Liver (tissue), 9 donors: Measurements from ENCODE around the gene CACNA1S. TPM values are rescaled to one million over a fixed set of nuclear protein-coding genes. Genes with fewer than 3 reads are reported as not detected.

ENCODE experiments used
- DNase-seq: peaks from one replicate; pipeline ENCODE4 v3.0.0-alpha.2; 2017; ENCODE audit warnings: low spot score
- H3K27ac ChIP-seq, 2 donors: one replicate each; pipeline ENCODE4 v1.7.0; 2013; ENCODE audit warnings: inconsistent platforms in 2 of 2, low read length in 2 of 2, control low read depth in 1 of 2, low read depth in 1 of 2, mild to moderate bottlenecking in 1 of 2
- H3K27me3 ChIP-seq, 4 donors: one replicate each; pipeline versions ENCODE4 v1.6.1 to v1.7.0; 2013; ENCODE audit warnings: low read length in 3 of 4, inconsistent platforms in 1 of 4, mild to moderate bottlenecking in 1 of 4, moderate library complexity in 1 of 4; ENCODE audit not compliant: control insufficient read depth in 4 of 4, insufficient read depth in 4 of 4
- H3K36me3 ChIP-seq, 4 donors: one replicate each; pipeline versions ENCODE4 v1.6.1 to v1.7.0; 2013; ENCODE audit warnings: low read length in 3 of 4, mild to moderate bottlenecking in 3 of 4, low read depth in 1 of 4, moderate library complexity in 1 of 4; ENCODE audit not compliant: control insufficient read depth in 4 of 4, insufficient read depth in 3 of 4
- H3K4me1 ChIP-seq, 4 donors: one replicate each; pipeline versions ENCODE4 v1.6.1 to v1.7.0; 2013; ENCODE audit warnings: low read length in 3 of 4, mild to moderate bottlenecking in 3 of 4, moderate library complexity in 1 of 4; ENCODE audit not compliant: control insufficient read depth in 4 of 4, insufficient read depth in 4 of 4
- H3K4me3 ChIP-seq, 3 donors: one replicate each; pipeline versions ENCODE4 v1.6.1 to v1.7.0; 2013; ENCODE audit warnings: low read length in 3 of 3, control low read depth in 1 of 3, low read depth in 1 of 3, mild to moderate bottlenecking in 1 of 3
- H3K9ac ChIP-seq, 2 donors: one replicate each; pipeline ENCODE4 v1.7.0; 2013; ENCODE audit warnings: low read length in 2 of 2, mild to moderate bottlenecking in 2 of 2, moderate library complexity in 2 of 2, control low read depth in 1 of 2, low read depth in 1 of 2
- H3K9me3 ChIP-seq, 4 donors: one replicate each; pipeline versions ENCODE4 v1.6.1 to v1.7.0; 2013; ENCODE audit warnings: low read length in 3 of 4; ENCODE audit not compliant: control insufficient read depth in 4 of 4
- CTCF ChIP-seq: fragments of 150-350 bp; IDR thresholded peaks from 2 replicates; pipeline ENCODE4 v1.5.1; 2017; ENCODE audit warnings: improper control_type of control experiment, low read depth, low read length; ENCODE audit not compliant: missing input control
- EGR1 ChIP-seq, 2 donors: IDR thresholded peaks; 2 replicates each; pipeline ENCODE4 v1.6.1; 2016 to 2018; ENCODE audit warnings: antibody characterized with exemption in 2 of 2, low read depth in 2 of 2
- FOXA2 ChIP-seq: IDR thresholded peaks from 2 replicates; pipeline ENCODE4 v1.6.1; 2016; ENCODE audit warnings: antibody characterized with exemption
- GABPA ChIP-seq, 2 donors: IDR thresholded peaks in 1 of 2; conservative IDR thresholded peaks in 1 of 2; 2 replicates each; pipeline ENCODE4 v1.6.1; 2016; ENCODE audit warnings: antibody characterized with exemption in 2 of 2, mild to moderate bottlenecking in 1 of 2, moderate library complexity in 1 of 2
- HNF4A ChIP-seq, 2 donors: conservative IDR thresholded peaks; 2 replicates each; pipeline ENCODE4 v1.6.1; 2016; ENCODE audit warnings: antibody characterized with exemption in 2 of 2, mild to moderate bottlenecking in 2 of 2
- HNF4G ChIP-seq: IDR thresholded peaks from 2 replicates; pipeline ENCODE4 v1.6.1; 2016; ENCODE audit warnings: antibody characterized with exemption
- JUND ChIP-seq, 2 donors: IDR thresholded peaks; 2 replicates each; pipeline ENCODE4 v1.6.1; 2016; ENCODE audit warnings: antibody characterized with exemption in 2 of 2
- NR2F2 ChIP-seq: IDR thresholded peaks from 2 replicates; pipeline ENCODE4 v1.6.1; 2016; ENCODE audit warnings: antibody characterized with exemption
- RAD21 ChIP-seq, 2 donors: IDR thresholded peaks; 2 replicates each; pipeline ENCODE4 v1.6.1; 2016; ENCODE audit warnings: antibody characterized with exemption in 2 of 2, mild to moderate bottlenecking in 2 of 2
- REST ChIP-seq: IDR thresholded peaks from 2 replicates; pipeline ENCODE4 v1.6.1; 2016; ENCODE audit warnings: antibody characterized with exemption, mild to moderate bottlenecking
- SP1 ChIP-seq: IDR thresholded peaks from 2 replicates; pipeline ENCODE4 v1.6.1; 2018; ENCODE audit warnings: antibody characterized with exemption, mild to moderate bottlenecking
- TAF1 ChIP-seq: conservative IDR thresholded peaks from 2 replicates; pipeline ENCODE4 v1.6.1; 2016; ENCODE audit warnings: antibody characterized with exemption, mild to moderate bottlenecking
- ZBTB33 ChIP-seq: IDR thresholded peaks from 2 replicates; pipeline ENCODE4 v1.6.1; 2016; ENCODE audit warnings: antibody characterized with exemption
- WGBS: extraction: QIAGEN DNeasy Blood & Tissue Kit; methylation state at CpG from one replicate; pipeline ENCODE4 v1.1.7; 2013; 5-methylcytosine and 5-hydroxymethylcytosine counted together
- polyA plus RNA-seq, 2 donors: library from polyadenylated mRNA; stranded (reverse) in 1 of 2; unstranded in 1 of 2; fragments of 200-250 nt in 1 of 2; fragments of >200 nt in 1 of 2; fragmentation: Nextera tagmentation in 1 of 2; extraction: Ambion mirVana in 1 of 2; gene quantifications; one replicate each; pipeline versions ENCODE4 v1.2.1 to v1.2.3, GENCODE V29; 2013 to 2015
- total RNA-seq, 2 donors: library from RNA; depleted of rRNA; stranded (reverse); fragments of >200 nt; gene quantifications; one replicate each; pipeline ENCODE4 v1.2.3, GENCODE V29; 2014
- TF ChIP-seq, protein P1 (sequence below): IDR thresholded peaks from 2 replicates; pipeline ENCODE4 v1.6.1; 2016; ENCODE audit warnings: antibody characterized with exemption
- donor health status: healthy.
- donor health status: healthy.
- donor health status: healthy.
- donor health status: healthy.
- donor health status: healthy.

The CACNA1S gene
- total and polyA plus RNA-seq, 4 donors, result under 0.01 to 0.33 TPM; not detected in 2

GRCh38 chr1:201138311-201138840 is 26.1 kb upstream of the CACNA1S start (continued):
- no peak for TF ChIP-seq REST
- TF ChIP-seq, protein P1, sequence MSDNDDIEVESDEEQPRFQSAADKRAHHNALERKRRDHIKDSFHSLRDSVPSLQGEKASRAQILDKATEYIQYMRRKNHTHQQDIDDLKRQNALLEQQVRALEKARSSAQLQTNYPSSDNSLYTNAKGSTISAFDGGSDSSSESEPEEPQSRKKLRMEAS, result no peak

DNA sequence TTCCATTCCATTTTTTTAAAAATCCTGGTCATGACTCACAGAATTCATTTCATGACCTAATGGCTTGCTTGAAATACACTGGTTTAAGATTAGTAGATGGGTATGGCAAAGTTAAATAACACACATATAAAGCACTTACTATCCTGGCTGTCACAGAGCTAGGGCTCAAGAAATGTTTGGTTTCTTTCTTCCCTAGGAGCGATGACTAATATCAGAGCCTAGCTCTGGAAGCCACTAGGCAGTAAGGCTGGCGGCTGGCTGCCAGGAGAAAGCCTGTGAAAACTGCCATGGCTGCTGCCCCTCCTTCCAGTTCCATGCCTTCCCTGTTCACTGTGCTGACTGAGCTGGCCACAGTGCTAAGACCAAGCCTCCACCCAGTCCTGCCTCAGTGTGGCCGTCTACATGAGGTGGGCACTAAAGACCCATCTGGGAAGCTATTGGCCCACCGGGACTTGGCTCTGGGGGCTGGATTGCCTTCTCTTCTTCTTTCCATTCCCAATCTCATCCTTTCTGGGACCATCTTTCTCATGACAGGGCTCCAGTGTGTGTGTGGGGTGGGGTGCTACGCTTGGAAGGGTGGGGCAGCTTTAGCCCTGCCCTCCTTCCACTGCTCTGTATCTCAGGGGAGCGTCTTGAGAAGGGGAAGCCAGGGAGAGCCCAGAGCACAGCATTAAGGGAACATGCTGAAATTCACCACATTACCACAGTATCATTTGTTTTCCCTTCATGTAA is 25.5 kb upstream of the CACNA1S start:
- TF ChIP-seq HNF4A (conservative IDR thresholded peaks at IDR 0.05) (no peak), CTCF (no peak), RAD21 (IDR thresholded peaks at IDR 0.05) (no peak), ZBTB33 (no peak), JUND (IDR thresholded peaks at IDR 0.05) (no peak), SP1 (no peak), FOXA2 (no peak), TAF1 (no peak), GABPA (IDR thresholded peaks at IDR 0.05 in 1 of 2, conservative IDR thresholded peaks at IDR 0.05 in 1 of 2) (no peak), HNF4G (no peak)
- DNase-seq, result no peak
- H3K9ac ChIP-seq, result no peak overlapping the region
- no peaks in the 10 kb centered on the region for H3K4me1 ChIP-seq
- WGBS, result 89% methylated on average over 6 of the region's 6 CpGs
- no peaks in the 10 kb centered on the region for H3K27me3 ChIP-seq
- H3K27ac ChIP-seq, result no peak overlapping the region
- H3K4me3 ChIP-seq, result no peak overlapping the region
- H3K9me3 ChIP-seq, result no peaks in the 10 kb centered on the region
- H3K36me3 ChIP-seq, result peaks cover 3 to 51% (median 12%) of the 10 kb centered on the region in 4 donors

GRCh38 chr1:201137024-201137392 is 24.8 kb upstream of the CACNA1S start:
- no peak overlapping the region for H3K4me3 ChIP-seq
- no peak overlapping the region for H3K27ac ChIP-seq
- WGBS, result 95% methylated on average over 7 of the region's 7 CpGs
- H3K27me3 ChIP-seq, result no peaks in the 10 kb centered on the region
- H3K36me3 ChIP-seq, result peaks cover 3 to 45% (median 12%) of the 10 kb centered on the region in 4 donors
- H3K9me3 ChIP-seq, result no peaks in the 10 kb centered on the region
- no peak for DNase-seq
- H3K9ac ChIP-seq, result no peak overlapping the region
- H3K4me1 ChIP-seq, result no peaks in the 10 kb centered on the region
- TF ChIP-seq EGR1 (IDR thresholded peaks at IDR 0.05; ENCODE audit: low read depth in 2 of 2), result no peak
- no peak for TF ChIP-seq NR2F2
- TF ChIP-seq FOXA2, result no peak
- TF ChIP-seq HNF4G, result no peak
- TF ChIP-seq JUND (IDR thresholded peaks at IDR 0.05), result no peak
- TF ChIP-seq RAD21 (IDR thresholded peaks at IDR 0.05), result no peak
- TF ChIP-seq SP1, result no peak
- TF ChIP-seq, protein P1, result no peak
- TF ChIP-seq REST, result no peak
- no peak for TF ChIP-seq ZBTB33
- TF ChIP-seq HNF4A (conservative IDR thresholded peaks at IDR 0.05), result no peak
